ENCODE data around the gene WFDC9.
"Not testable (repeated sequence)": the region's sequence is repeated elsewhere in the genome, so short reads cannot be mapped to it uniquely, and the experiment has no call there.

The WFDC9 gene

DNA sequence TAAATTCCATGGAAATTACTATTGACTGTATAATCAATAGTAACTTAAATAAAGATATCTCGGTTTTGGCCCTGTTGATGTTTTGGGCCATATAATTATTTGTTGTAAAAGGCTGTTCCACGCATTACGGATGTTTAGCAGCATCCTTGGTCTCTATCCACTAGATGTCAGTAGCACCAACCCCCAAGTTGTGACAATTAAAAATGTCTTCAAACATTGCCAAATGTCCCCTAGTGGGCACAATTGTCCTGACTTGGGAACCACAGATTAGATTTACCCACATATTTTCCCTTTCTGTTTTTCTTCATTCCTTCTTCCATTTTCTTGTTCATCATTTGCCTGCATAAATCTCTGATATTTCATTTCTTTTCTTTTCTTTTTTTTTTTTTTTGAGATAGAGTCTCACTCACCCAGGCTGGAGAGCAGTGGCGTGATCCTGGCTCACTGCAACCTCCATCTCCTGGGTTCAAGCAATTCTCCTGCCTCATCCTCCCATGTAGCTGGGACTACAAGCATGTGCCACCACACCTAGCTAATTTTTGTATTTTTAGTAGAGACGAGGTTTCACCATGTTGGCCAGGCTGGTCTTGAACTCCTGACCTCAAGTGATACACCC, 38.4 kb downstream of the WFDC9 start:
- peak; percentile 76 for TF ChIP-seq CTCF (IDR thresholded peaks at IDR 0.05; ENCODE audit: low read depth, low read length, missing control alignments)
- DNase-seq (ENCODE audit: extremely low read depth, low read depth), result peak; percentile 59
- no peak overlapping the region for H3K4me3 ChIP-seq (replicated peaks; ENCODE audit: low read depth, low read length)

DNA sequence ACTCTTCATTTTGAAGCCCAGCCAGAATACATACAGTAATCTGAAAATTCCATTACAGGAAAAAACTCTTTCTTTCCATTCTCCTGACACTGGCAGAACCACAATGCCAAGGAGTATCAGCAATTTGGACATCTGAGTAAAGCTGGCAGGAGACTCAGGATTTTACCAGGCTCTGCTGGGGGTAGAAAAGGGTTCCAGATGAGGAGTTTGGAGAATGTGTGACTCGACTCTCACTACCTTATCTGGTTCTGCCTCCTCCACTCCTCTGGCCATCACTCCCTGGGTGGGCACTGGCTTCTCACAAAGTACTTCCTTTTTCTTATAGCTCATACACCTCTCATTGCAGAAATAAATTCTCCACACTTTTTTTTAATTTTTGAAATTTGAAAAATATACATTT, 41.4 kb downstream of the WFDC9 start:
- TF ChIP-seq CTCF (IDR thresholded peaks at IDR 0.05; ENCODE audit: low read depth, low read length, missing control alignments), result no peak
- no peak for DNase-seq (ENCODE audit: extremely low read depth, low read depth)
- no peak overlapping the region for H3K4me3 ChIP-seq (replicated peaks; ENCODE audit: low read depth, low read length)

- no peak for TF ChIP-seq CTCF (IDR thresholded peaks at IDR 0.05; ENCODE audit: low read depth, low read length, missing control alignments)
- DNase-seq (ENCODE audit: extremely low read depth, low read depth), result no peak
- no peak overlapping the region for H3K4me3 ChIP-seq (replicated peaks; ENCODE audit: low read depth, low read length)
These were observed 42.3 kb downstream of the WFDC9 start for GRCh38 chr20:45588800-45589199.

GRCh38 chr20:45585986-45586385, 45.1 kb downstream of the WFDC9 start:
- not testable (repeated sequence) for DNase-seq (ENCODE audit: extremely low read depth, low read depth); H3K4me3 ChIP-seq (replicated peaks; ENCODE audit: low read depth, low read length)

DNA sequence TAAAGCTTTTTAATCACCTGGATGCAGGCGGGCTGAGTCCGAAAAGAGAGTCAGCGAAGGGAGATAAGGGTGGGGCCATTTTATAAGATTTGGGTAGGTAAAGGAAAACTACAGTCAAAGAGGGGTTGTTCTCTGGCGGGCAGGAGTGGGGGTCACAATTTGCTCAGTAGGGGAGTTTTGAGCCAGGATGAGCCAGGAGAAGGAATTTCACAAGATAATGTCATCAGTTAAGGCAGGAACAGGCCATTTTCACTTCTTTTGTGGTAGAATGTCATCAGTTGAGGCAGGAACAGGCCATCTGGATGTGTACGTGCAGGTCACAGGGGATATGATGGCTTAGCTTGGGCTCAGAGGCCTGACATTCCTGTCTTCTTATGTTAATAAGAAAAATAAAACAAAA, 46.8 kb downstream of the WFDC9 start:
- H3K4me3 ChIP-seq (replicated peaks; ENCODE audit: low read depth, low read length); DNase-seq (ENCODE audit: extremely low read depth, low read depth): not testable (repeated sequence)

DNA sequence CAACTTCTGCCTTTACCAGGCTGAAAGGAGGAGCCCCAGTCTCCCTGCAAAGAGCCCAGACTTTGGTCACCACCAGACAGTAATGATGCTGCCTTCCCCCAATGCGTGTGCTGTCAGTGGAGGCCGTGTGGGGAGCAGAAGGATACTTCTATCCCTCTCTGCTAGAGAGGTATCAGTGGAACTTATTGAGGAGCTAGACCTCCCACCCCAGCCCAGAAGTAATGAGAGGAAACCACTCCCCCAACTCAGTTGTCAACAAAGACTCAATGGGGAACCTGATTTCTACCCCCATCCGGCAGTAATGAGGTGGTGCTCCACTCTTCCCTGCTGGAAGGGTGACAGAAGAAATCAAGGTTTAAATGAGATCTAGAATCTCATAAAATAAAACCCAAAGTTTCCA, 47.6 kb downstream of the WFDC9 start:
- no peak overlapping the region for H3K4me3 ChIP-seq (replicated peaks; ENCODE audit: low read depth, low read length)
- TF ChIP-seq CTCF (IDR thresholded peaks at IDR 0.05; ENCODE audit: low read depth, low read length, missing control alignments), result no peak
- DNase-seq (ENCODE audit: extremely low read depth, low read depth), result no peak

GRCh38 chr20:45581702-45582101, 49.4 kb downstream of the WFDC9 start:
- no peak overlapping the region for H3K4me3 ChIP-seq (replicated peaks; ENCODE audit: low read depth, low read length)
- DNase-seq (ENCODE audit: extremely low read depth, low read depth), result no peak
- no peak for TF ChIP-seq CTCF (IDR thresholded peaks at IDR 0.05; ENCODE audit: low read depth, low read length, missing control alignments)

DNA sequence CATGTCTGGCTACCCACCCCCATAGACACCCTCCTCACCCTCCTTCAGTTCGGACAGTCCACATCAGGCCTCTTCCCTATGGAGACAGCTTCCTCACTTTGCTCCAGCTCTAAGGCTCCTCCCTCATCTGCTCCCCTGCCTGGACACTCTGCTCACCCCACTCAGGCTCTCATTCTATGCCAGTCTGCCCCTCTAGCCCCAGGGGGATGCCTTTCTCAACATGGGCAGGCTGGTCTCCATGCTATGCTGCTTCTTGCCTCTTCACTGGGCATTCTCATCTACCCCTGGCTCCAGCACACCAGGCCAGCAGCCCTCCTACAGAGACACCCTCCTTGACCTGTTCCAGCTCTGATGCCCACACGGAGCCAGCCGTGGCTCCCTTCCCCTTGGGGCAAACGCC, 51.9 kb downstream of the WFDC9 start, which contains the start of gene WFDC8:
Gene WFDC8, minus strand, starts transcription at position 101 of the 400 bp plus-strand sequence. Its CDS starts 37 bp downstream, at position 64.
- no peak within 1 kb of the TSS for H3K4me3 ChIP-seq (replicated peaks; ENCODE audit: low read depth, low read length)
- TF ChIP-seq CTCF (IDR thresholded peaks at IDR 0.05; ENCODE audit: low read depth, low read length, missing control alignments), result no peak
- DNase-seq (ENCODE audit: extremely low read depth, low read depth), result no peak

Data from HFF-Myc (cell line).